ENCODE data around the gene DLX4.

Gene DLX4

GRCh38 chr17:49998836-49999511, 30.0 kb downstream of the DLX4 start:
- DNase-seq (ENCODE audit: insufficient read length) (no peak), FAIRE-seq (no peak)
- no peak for TF ChIP-seq TAF1 (IDR thresholded peaks at IDR 0.05; ENCODE audit: borderline replicate concordance, low read depth, low read length)
- no peak for TF ChIP-seq POLR2A (IDR thresholded peaks at IDR 0.05; ENCODE audit: low read depth, low read length)
- no peak for TF ChIP-seq POLR2AphosphoS5 (IDR thresholded peaks at IDR 0.05; ENCODE audit: low read depth, low read length)

DNA sequence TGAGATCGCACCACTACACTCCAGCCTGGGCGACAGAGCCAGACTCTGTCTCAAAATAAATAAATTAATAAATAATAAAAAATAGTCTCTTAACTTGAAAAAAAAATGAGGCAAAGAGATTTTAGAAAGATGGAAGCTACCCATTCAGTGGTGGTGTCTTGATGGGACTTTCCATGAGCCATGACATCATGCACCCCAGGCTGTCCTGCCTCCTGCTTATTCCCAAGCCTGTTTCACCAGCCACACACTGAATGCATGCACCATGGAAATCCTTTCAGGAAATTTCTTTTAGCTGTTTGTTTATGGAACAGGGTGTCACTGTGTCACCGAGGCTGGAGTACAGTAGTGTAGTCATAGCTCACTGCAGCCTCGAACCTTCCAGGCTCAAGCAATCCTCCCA, 34.9 kb downstream of the DLX4 start:
- FAIRE-seq = no peak
- no peak for DNase-seq (ENCODE audit: insufficient read length)
- TF ChIP-seq POLR2AphosphoS5 (IDR thresholded peaks at IDR 0.05; ENCODE audit: low read depth, low read length) = no peak
- TF ChIP-seq TAF1 (IDR thresholded peaks at IDR 0.05; ENCODE audit: borderline replicate concordance, low read depth, low read length) = no peak
- no peak for TF ChIP-seq POLR2A (IDR thresholded peaks at IDR 0.05; ENCODE audit: low read depth, low read length)

DNA sequence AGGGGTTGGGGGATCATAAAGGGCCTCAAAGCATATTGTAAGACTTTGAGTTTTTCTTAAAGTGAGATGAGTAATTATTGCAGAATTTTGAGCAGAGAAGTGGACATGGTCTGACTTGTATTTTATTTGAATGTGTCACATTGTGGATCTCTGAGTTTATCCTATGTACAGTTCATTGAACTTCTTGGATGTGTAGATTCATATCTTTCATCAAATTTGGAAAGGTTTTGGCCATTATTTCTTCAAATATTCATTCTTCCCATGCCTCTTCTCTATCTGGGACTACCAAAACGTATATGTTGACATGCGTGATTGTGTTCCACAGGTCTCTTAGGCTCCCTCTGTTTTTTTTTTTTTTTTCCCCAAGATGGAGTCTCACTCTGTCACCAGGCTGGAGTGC, 40.3 kb downstream of the DLX4 start:
- DNase-seq (ENCODE audit: insufficient read length) (no peak), FAIRE-seq (no peak)
- no peak for TF ChIP-seq POLR2AphosphoS5 (IDR thresholded peaks at IDR 0.05; ENCODE audit: low read depth, low read length)
- no peak for TF ChIP-seq POLR2A (IDR thresholded peaks at IDR 0.05; ENCODE audit: low read depth, low read length)
- no peak for TF ChIP-seq TAF1 (IDR thresholded peaks at IDR 0.05; ENCODE audit: borderline replicate concordance, low read depth, low read length)

- no peak for DNase-seq (ENCODE audit: insufficient read length)
- FAIRE-seq = no peak
- TF ChIP-seq TAF1 (IDR thresholded peaks at IDR 0.05; ENCODE audit: borderline replicate concordance, low read depth, low read length) (no peak), POLR2A (IDR thresholded peaks at IDR 0.05; ENCODE audit: low read depth, low read length) (no peak), POLR2AphosphoS5 (IDR thresholded peaks at IDR 0.05; ENCODE audit: low read depth, low read length) (no peak)
Measured at GRCh38 chr17:50013079-50013478, 44.1 kb downstream of the DLX4 start.

GRCh38 chr17:50014471-50015088, 45.6 kb downstream of the DLX4 start:
- no peak for DNase-seq (ENCODE audit: insufficient read length)
- FAIRE-seq = no peak
- TF ChIP-seq TAF1 (IDR thresholded peaks at IDR 0.05; ENCODE audit: borderline replicate concordance, low read depth, low read length) (no peak), POLR2A (IDR thresholded peaks at IDR 0.05; ENCODE audit: low read depth, low read length) (no peak), POLR2AphosphoS5 (IDR thresholded peaks at IDR 0.05; ENCODE audit: low read depth, low read length) (no peak)

GRCh38 chr17:50015146-50015545, 46.2 kb downstream of the DLX4 start:
- no peak for TF ChIP-seq POLR2A (IDR thresholded peaks at IDR 0.05; ENCODE audit: low read depth, low read length)
- no peak for TF ChIP-seq TAF1 (IDR thresholded peaks at IDR 0.05; ENCODE audit: borderline replicate concordance, low read depth, low read length)
- TF ChIP-seq POLR2AphosphoS5 (IDR thresholded peaks at IDR 0.05; ENCODE audit: low read depth, low read length) = no peak
- DNase-seq (ENCODE audit: insufficient read length) = no peak
- no peak for FAIRE-seq

GRCh38 chr17:50018909-50019308, 49.9 kb downstream of the DLX4 start:
- DNase-seq (ENCODE audit: insufficient read length) (no peak), FAIRE-seq (no peak)
- TF ChIP-seq POLR2A (IDR thresholded peaks at IDR 0.05; ENCODE audit: low read depth, low read length) (no peak), TAF1 (IDR thresholded peaks at IDR 0.05; ENCODE audit: borderline replicate concordance, low read depth, low read length) (no peak), POLR2AphosphoS5 (IDR thresholded peaks at IDR 0.05; ENCODE audit: low read depth, low read length) (no peak)

GRCh38 chr17:50020841-50021599, 52.0 kb downstream of the DLX4 start:
- no peak for FAIRE-seq
- DNase-seq (ENCODE audit: insufficient read length) = no peak
- TF ChIP-seq TAF1 (IDR thresholded peaks at IDR 0.05; ENCODE audit: borderline replicate concordance, low read depth, low read length) (no peak), POLR2AphosphoS5 (IDR thresholded peaks at IDR 0.05; ENCODE audit: low read depth, low read length) (no peak), POLR2A (IDR thresholded peaks at IDR 0.05; ENCODE audit: low read depth, low read length) (no peak)

DNA sequence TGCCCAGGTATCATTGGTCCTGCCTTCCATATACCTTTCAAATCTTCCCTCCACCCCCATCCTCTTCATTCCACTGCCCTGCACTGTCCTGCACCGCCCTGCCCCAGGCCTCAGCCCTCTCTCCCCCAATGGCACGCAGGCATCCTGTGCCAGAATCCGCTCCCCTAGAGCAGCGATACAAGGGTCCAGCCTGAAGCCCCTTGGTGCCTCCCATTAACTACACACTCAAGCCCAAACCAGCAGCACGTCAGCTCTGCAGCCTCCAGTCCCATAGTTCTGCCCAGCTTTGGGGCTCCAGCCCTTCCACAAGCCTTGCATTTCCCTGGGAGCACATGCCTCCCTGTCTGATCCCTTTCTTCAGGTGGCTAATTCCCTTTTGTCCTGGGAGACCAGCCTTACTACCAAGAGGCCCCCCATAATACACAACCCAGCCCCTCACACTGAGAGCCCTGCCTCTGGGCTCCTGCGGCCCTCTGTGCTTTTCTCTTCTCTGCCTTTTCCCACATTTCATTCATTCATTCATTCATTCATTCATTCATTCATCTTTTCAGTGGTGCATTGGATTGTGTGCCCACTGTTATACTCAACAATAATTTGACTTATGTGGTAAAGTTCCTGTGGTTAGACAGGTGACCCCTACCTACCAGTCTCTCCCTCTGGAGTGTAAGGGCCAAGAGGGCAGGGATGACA, 52.8 kb downstream of the DLX4 start:
- no peak for FAIRE-seq
- TF ChIP-seq POLR2AphosphoS5 (IDR thresholded peaks at IDR 0.05; ENCODE audit: low read depth, low read length) = no peak
- no peak for TF ChIP-seq TAF1 (IDR thresholded peaks at IDR 0.05; ENCODE audit: borderline replicate concordance, low read depth, low read length)
- no peak for TF ChIP-seq POLR2A (IDR thresholded peaks at IDR 0.05; ENCODE audit: low read depth, low read length)
- DNase-seq (ENCODE audit: insufficient read length) = no peak

- TF ChIP-seq POLR2A (IDR thresholded peaks at IDR 0.05; ENCODE audit: low read depth, low read length) = no peak
- TF ChIP-seq POLR2AphosphoS5 (IDR thresholded peaks at IDR 0.05; ENCODE audit: low read depth, low read length) = no peak
- no peak for TF ChIP-seq TAF1 (IDR thresholded peaks at IDR 0.05; ENCODE audit: borderline replicate concordance, low read depth, low read length)
- DNase-seq (ENCODE audit: insufficient read length) (no peak), FAIRE-seq (no peak)
Measured at GRCh38 chr17:50022463-50023130, 53.6 kb downstream of the DLX4 start.

GRCh38 chr17:50023520-50023919, 54.5 kb downstream of the DLX4 start:
- no peak for DNase-seq (ENCODE audit: insufficient read length)
- TF ChIP-seq POLR2A (IDR thresholded peaks at IDR 0.05; ENCODE audit: low read depth, low read length) = no peak
- TF ChIP-seq POLR2AphosphoS5 (IDR thresholded peaks at IDR 0.05; ENCODE audit: low read depth, low read length) = no peak
- TF ChIP-seq TAF1 (IDR thresholded peaks at IDR 0.05; ENCODE audit: borderline replicate concordance, low read depth, low read length) = no peak
- FAIRE-seq = no peak
